IPS-11a (cell line): Measurements from ENCODE around the gene DMRTC2.

Source experiments
- H3K4me3 ChIP-seq: one replicate; pipeline ENCODE4 v1.5.1; 2013; ENCODE audit warnings: low read depth, low read length, control low read depth

The DMRTC2 gene

DNA sequence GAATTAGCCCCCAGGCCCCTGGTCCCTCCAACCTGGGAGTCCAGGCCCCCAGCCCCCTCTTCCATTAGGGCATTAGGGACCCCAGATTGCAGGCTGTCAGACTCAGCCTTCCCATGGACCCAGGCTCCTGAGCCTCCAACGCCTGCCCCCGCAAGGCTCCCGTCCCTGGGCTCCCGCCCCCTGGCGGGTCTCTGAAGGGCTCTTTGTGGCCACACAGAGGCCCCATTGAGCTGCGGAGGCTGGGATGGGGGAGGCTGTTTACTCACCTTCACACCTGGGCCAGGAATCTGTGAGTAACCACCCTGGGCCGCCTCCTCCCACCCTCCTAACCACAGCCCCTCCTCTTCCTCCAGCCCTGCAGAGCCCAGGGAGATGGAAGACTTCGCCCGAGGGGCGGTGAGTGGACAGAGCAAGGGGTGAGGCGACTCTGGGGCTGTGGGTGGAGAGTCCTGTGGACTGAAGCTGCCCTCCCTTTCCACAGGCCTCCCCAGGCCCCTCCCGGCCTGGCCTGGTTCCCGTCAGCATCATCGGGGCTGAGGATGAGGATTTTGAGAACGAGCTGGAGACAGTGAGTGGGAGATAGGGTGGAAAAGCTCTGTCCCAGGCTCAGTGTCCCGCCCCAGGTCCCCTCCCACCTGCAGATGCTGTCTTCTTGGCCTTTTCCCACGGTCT, 43.0 kb downstream of the DMRTC2 start:
- no peak overlapping the region for H3K4me3 ChIP-seq

DNA sequence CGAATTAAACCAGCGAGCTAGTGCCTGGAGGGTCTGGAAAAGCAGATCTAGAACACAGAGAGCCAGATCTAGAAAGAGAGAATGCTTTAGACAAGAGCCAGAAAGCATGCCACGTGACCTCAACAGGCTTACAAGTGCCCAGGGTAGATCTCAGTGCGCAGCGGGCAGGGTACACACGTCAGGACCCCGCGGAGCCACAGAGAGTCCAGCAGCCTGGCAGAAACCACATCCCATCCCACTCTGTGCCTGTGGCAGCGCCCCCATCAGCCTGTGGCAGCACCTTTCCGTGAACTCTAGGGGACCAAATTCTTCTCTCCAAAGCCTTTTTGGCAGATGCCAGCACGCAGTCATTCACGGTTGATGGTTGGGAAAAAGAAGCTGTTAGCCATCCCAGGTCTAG, 44.1 kb downstream of the DMRTC2 start:
- no peak overlapping the region for H3K4me3 ChIP-seq

DNA sequence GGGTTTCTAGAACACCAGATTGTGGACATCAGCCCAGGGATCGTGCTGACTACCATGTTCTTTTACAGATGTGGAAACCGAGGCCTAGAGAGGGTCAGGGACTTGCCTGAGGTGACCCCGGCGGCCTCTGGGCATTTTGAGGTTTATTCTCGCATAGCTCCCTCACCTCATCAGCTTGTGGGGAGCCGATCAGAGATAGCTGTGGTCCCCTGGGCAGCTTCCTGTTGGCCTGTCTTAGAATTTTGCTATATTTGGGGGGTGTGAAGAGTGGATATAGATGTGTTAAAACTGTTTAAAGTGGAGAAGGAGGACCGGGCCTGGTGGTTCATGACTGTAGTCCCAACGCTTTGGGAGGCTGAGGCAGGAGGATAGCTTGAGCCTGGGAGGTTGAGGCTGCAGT, 45.1 kb downstream of the DMRTC2 start:
- no peak overlapping the region for H3K4me3 ChIP-seq

DNA sequence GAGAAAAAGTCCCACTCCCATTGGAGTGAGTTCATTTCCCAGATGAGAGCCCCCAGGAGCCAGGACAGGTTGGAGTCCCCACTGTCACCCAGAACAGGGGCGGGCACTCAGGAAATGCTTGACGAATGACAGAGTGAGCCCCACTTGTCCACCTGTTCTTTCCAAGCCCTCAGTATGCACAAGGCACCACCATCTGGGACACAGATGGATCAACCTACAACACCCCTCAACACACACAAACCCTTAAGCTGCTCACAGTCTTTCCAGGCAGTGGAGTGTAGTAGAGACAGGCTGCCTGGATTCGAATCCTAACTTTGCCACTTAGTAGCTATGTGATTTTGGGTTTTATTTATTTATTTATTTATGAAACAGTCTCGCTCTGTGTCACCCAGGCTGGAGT, 46.1 kb downstream of the DMRTC2 start:
- no peak overlapping the region for H3K4me3 ChIP-seq

DNA sequence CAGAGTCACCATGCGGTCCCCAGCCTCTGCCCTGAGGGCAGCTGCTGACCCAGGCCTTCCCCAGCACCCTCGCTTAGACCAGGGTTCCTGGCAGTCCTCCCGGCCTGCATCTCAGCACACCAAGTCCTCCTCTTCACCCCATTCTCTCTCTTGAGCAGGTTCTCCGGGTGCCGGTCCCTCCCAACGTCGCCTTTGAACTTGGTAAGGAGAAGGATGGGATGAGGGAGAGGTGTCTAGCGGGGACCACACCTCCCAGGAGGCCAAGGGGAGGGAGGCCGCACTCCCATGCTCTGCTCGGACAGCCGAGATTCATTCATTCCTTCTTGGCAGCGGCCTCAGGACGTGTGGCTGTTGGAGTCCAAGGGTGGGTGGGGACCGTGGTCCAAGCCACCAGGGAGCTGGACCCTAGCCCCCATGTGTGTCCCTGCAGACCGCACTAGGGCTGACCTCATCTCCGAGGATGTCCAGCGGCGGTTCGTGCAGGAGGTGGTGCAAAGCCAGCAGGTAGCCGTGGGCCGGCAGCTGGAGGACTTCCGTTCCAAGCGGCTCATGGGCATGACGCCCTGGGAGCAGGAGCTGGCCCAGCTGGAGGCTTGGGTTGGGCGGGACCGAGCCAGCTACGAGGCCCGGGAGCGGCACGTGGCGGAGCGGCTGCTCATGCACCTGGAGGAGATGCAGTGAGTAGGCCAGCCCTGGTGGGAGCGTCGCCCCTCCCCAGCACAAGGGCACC, 47.5 kb downstream of the DMRTC2 start:
- no peak overlapping the region for H3K4me3 ChIP-seq

DNA sequence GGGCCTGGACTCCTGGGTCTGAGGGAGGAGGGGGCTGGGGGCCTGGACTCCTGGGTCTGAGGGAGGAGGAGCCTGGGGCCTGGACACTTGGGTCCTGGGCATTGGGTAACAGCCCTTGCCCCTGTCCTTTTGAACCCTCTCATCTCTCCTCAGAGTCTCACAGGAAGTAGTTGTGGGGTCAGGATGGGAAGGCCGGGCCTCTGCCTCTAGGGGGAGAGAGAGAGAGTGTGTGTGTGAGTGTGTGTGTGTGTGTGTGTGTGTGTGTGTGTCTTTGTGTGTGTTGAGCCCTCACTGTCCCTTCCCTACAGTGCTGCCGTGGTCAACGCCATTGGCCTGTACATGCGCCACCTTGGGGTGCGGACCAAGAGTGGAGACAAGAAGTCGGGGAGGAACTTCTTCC, 49.1 kb downstream of the DMRTC2 start:
- H3K4me3 ChIP-seq: no peak overlapping the region

DNA sequence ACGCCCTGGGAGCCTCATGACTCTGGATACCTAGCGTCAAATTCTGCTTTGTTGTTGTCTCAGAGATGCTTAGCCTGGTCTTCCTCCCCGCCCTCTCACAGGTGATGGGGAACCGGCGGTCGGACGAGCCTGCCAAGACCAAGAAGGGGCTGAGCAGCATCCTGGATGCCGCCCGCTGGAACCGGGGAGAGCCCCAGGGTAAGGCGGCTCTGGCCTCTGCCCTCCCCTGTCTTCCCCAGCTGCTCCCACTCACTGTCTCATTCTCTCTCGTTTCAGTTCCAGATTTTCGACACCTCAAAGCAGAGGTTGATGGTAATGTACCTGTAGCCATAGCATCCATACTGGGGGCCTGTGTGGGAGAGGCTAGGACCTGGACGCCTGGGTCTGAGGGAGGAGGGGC, 49.5 kb downstream of the DMRTC2 start:
- no peak overlapping the region for H3K4me3 ChIP-seq

DNA sequence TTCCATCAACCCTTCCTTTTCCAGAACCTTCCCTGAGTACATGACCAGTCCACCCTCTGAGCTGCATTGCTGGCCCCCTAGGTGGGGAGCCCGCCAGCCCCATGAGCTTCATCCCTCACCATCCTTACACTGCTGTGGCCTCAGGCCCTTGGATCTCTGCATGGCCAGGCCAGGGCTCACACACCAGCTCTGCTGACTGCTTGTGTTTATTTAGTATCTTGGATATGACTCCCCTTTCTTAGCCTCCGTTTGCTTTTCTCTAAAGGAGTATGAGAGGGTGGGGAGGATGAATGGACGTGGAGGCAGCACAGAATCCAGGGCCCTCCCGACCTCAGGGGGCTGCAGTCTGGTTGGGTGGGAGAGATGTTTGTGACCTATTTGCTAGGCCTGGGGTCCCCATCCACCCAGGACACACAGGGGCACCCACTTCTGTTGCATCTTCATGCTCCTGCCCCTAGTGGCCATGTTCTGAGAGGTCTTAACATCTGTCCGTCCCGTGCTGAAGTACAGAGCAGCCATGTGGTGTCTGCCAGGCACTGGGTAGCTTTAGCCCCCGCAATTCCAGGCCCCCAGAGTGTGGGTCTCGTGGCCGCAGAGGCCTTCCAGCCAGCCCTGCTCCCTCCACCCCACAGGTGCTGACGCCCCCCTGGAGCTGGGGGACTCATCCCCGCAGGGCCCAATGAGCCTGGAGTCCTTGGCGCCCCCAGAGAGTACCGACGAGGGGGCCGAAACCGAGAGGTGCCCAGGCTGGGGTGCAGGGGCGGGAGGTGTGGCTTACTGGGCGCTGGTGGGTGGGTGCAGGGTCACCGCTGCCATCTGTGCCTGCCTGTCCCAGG, 51.1 kb downstream of the DMRTC2 start:
- no peak overlapping the region for H3K4me3 ChIP-seq

DNA sequence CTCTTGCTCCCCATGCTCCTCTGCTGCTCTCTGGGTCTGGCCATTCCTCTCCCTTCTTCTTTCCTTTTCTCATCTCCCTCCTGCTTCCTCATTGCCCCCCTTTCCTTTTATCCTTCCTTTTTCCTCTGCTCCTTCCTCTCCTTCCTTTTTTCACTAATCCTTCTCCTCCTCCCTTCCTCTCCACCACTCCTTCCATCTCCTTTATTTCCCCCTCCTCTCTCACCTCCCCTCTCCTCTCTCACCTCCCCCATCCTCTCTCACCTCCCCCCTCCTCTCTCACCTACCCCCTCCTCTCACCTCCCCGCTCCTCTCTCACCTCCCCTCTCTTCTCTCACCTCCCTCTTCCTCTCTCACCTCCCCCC, 51.7 kb downstream of the DMRTC2 start:
- no peak overlapping the region for H3K4me3 ChIP-seq

DNA sequence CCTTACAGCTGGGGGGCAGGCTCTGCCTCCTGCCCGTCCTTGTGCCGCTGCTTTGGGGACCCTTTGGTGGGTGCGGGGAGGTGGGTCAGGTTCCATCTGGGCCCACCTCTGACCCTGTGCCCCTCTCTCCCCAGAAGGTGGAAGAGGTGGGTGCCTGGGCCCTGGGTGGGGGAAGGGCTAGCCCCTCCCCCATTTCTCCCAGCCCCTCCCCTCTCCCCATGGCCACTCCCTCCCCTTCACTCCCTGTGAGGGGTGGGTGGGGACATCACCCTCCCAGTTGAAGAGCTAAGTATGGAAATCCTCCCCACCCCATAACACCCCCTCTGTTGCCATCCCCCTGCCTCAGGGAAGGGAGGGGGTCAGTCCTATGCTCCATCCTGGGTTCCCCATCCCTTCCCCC, 52.3 kb downstream of the DMRTC2 start:
- H3K4me3 ChIP-seq: no peak overlapping the region

DNA sequence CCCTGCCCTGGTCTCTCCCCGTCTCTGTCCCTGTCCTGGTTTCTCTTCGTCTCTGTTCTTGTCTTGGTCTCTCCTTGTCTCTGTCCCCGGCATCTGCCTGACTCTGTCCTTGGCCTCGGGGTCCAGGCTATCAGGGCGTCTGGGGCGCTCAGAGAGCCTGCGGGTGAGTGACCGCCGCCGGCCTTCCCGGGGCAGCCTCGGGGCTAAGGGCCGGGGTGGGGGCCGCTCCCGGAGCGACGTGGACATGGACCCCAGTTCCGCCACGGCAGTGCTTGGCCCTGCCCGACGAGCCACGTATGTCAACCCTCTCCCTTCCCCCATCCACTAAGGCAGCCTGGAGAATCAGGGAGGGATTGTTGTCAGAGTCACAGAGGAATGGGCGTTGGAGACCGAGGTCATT, 53.0 kb downstream of the DMRTC2 start:
- no peak overlapping the region for H3K4me3 ChIP-seq

DNA sequence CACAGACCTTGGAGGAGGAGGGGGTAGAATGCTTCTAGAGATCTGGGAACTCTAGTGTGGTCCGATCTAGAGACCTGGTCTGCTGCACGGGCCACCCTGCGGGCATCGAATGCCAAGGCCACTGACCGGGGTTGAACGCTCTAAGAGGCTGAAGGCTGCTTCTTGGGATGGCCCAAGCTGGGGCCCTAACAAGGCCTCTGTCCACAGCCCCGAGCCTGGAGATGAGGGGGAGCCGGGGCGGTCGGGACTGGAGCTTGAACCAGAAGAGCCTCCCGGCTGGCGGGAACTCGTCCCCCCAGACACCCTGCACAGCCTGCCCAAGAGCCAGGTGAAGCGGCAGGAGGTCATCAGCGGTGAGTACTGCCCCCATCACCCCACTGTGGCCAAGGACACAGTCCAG, 53.4 kb downstream of the DMRTC2 start:
- H3K4me3 ChIP-seq: no peak overlapping the region
